CD4-positive, alpha-beta T cell treated with Interleukin-12 subunit alpha and Interleukin-12 subunit beta, for 1 hour (primary cell): ENCODE measurements around the gene PUDP.
"Not testable (repeated sequence)": the region's sequence is repeated elsewhere in the genome, so short reads cannot be mapped to it uniquely, and the experiment has no call there.

Experiments used
- DNase-seq: peaks from one replicate; pipeline ENCODE4 v3.0.0-alpha.2; 2020

The PUDP gene

GRCh38 chrX:7025471-7025870, 122.5 kb downstream of the PUDP start:
- DNase-seq = no peak

- no peak for DNase-seq
These were observed 123.1 kb downstream of the PUDP start for GRCh38 chrX:7024850-7025249.

GRCh38 chrX:7022996-7023395, 125.0 kb downstream of the PUDP start:
- not testable (repeated sequence) for DNase-seq

GRCh38 chrX:7021991-7022390, 126.0 kb downstream of the PUDP start:
- no peak for DNase-seq

- DNase-seq = no peak
These were observed 128.4 kb downstream of the PUDP start for GRCh38 chrX:7019555-7019954.

- not testable (repeated sequence) for DNase-seq
These were observed 135.6 kb downstream of the PUDP start for GRCh38 chrX:7012262-7012834.

GRCh38 chrX:7010897-7011296, 137.1 kb downstream of the PUDP start:
- DNase-seq = not testable (repeated sequence)

GRCh38 chrX:7007328-7007727, 140.6 kb downstream of the PUDP start:
- DNase-seq = not testable (repeated sequence)
